HG02852 (cell line): ENCODE measurements around the gene TNS3.

Experiments
- ATAC-seq: cut with Tn5 transposase; IDR thresholded peaks from one replicate; pipeline ENCODE4 v1.9.1; 2021; ENCODE audit warnings: mild to moderate bottlenecking, moderate library complexity; ENCODE audit not compliant: unreplicated experiment

The TNS3 gene

DNA sequence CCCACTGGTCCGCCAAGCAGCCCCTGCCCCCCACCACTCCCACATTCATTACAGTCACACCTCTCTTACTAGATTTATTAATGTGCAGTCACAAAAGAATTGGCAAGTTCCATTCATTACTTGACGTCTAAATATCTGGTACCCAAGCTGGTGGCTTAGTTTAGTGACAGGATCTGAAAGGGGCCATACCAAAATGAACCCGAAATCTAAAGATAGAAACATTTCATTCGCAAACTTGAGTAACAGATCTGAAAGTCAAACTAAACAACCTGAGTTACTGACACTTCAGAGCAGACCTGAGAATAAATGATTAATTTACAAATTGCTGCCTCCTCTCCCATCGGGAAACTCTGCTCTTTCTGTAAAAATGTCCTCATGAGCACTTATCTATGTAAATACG lies 53.4 kb downstream of the TNS3 start:
- ATAC-seq = no peak

DNA sequence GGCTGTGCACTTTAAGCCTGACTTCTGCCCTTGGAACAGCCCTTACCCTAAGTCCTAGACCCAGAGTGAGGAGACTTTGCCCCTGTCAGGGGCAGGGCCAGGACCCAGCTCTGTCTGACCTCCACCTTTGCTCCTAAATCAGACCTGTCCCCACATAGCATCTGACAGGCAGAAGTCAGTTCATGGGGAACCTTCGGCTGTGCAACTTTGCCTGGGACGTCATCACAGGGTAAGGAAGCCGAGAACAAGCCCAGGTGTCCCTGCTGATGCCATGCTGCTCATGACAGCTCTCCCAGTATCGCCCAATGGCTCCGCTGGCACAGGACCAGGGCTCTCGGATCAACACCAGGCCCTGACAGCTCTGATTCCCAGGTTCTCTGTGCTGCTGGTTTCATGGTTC lies 55.4 kb downstream of the TNS3 start:
- ATAC-seq = no peak

DNA sequence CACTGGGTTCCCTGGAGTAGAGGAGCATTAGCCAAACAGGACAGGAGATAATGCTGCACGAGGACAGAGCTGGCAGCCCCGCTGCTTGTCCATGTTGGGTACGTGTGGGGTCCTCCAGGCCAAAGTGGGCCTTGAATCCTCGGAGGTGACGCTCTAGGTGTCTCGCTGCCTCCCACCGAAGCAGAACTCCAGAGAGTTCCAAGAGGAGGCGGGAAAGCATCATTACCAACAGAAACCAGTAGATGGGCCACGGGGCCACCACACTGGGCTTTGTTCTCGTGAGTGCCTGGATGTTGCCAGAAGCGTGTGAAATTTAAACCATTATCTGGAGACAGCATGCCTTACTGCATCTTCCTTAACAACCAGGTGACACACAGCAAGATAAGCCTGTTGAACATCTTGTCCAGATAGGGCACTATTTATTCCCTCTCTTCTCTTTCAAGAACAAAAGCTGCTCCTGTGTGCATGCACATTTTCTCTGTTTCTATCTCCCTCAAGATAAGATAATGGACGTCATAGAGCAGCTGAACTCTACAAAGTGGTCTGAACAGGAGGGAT lies 56.8 kb downstream of the TNS3 start:
- no peak for ATAC-seq

DNA sequence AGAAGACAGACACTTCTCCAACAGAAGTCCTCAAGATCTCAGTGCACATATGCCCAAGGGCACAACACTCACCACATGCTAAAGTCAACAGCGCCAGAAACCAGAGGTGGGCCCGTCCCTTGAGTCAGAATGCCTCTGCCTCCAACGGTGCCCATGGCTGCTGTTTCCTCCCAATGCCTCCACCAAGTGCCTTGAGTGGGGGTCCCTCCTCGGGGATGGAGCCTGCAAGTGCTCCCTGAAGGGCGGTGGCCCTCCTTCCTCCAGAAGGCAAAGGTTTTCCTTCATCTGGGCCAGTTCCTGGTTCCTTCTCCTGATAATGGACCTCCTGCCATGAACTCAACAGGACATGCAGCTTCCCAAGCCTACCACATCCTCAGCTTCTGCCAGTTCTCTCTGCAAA lies 58.5 kb downstream of the TNS3 start:
- ATAC-seq = no peak

DNA sequence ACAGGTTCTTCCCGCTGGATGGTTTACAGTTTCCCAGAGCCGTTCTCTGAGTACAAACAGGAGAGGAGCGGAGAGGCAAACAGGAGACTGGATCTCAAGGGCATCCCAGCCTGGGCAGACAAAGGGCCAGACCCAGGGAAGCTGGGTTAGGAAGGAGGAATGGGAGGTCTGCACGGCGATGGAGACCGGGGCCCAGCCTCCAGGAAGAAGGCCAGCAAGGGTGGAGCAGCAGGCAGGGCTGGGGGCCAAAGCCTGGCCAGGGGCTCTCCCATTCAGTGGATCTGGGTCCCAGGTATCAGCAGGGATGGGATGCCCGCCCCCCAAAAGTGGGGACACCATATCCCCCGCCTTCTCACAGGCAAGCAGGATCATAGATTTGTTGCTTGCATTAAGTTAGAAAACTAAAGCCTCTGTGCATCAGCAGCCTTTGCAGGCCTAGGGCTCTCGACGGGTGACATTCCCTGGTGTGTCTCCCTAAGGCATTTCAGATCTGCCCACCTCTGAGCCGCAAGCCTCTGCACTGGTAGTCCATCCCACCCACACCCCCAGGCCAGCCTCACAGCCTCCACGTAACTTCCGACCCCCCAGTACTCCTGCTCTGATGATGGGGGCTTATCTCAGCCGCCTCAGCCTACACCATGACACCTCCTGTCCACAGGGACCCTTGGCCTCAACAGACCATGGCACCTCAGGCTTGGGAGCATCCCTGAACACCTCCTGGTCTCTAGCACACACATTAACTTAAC lies 59.9 kb downstream of the TNS3 start:
- ATAC-seq = no peak

DNA sequence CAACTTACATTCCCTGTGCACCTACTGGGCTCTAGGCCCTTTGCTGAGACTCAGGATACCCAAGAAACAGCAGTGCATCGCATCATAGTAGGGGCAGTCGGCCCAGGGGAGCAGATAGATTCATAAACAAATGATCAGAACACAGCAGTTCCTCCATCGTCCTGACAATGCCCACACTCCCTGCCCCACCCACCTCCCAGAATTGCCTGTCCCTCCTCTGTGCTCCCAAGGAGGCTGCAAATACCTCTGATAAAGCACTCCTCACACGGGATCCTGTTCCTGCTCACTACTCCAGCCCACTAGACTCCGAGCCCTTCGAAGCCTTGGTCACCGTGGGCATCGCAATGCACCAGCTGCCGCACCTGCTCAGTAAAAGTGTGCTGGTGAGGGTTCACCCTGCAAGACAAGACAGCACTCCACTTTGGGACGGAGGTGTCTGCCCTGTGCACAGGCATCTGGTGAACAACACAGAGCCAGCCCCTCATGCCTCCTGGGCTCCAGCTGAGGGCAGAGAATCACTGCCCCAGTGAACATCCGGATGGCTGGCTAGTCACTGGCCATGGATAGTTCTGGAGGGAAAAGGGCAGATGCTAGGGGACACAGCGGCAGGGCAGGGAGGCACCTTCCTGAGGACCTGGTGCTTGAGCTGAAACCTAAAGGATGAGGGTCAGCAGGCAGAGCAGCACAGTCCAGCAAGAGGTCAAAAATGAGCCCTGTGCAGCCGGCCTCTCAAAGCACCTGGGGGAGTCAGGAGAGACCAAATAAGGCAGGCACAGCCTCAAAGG lies 60.7 kb downstream of the TNS3 start:
- no peak for ATAC-seq

DNA sequence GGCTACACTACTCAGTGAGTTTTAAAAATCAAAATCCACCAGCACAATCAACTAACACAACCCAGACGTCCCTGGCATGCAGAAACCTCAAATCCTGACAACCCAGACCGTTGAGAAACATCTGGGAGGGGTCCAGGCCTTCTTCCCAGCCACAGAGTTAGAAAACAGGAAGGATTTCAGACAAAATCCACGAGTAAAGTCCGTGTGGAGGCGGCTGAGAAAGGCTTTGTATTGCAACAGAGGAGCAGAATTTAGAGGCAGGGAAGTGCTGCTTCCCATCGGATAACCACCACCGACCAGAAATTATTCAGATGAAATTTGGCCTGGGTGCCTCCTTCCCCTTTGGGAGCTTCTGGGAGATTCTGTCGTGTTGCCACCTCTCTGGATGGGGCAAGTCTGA lies 61.5 kb downstream of the TNS3 start:
- ATAC-seq = no peak

DNA sequence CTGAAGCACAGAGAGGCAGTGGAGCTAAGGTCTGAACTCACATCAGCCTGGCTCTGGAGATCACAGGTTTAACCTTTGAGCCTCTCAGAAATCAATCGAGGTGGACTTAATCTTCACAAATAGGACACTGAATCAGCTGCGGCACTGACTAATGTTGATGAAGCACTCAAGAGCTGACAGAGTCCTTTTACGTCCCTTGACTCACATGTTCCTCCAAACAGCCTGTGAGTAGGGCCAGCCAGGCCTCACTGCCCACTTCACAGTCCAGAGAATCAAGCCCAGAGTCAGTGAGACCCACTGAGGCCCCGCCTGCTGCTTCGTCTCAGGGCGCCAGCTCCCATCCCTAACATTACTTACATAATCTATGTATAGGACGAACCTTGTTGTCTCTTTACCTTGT lies 63.1 kb downstream of the TNS3 start:
- no peak for ATAC-seq

DNA sequence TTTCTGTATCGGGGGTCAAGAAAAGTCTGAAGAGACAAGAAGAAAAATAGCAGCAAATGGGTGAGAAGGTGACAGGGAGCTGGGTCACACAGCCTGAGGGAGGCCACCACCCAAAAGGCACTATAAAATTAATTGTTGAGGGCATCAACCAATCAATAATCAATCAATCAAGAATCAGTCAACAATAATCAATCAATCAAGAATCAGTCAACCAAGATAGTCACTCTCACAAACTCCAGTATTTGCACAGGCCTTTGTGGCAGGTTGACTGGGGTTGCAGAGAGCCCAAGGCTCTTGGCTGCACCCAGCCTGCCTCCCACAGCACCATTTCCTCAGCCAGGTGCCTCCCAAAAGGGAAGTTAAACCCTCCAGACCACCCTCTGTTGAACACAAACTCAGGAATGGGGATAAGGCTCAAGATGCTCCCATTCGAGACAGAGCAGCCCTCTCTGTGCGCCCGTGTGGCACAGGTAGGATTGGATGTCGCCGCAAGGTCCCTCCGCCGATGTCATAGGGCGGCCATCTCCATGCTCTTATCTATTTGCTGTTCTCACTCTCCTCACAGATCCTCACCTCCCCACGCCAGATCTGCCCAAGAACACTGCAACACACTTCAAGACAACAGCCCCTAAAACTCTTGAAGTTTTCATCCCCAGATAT lies 64.0 kb downstream of the TNS3 start:
- no peak for ATAC-seq

DNA sequence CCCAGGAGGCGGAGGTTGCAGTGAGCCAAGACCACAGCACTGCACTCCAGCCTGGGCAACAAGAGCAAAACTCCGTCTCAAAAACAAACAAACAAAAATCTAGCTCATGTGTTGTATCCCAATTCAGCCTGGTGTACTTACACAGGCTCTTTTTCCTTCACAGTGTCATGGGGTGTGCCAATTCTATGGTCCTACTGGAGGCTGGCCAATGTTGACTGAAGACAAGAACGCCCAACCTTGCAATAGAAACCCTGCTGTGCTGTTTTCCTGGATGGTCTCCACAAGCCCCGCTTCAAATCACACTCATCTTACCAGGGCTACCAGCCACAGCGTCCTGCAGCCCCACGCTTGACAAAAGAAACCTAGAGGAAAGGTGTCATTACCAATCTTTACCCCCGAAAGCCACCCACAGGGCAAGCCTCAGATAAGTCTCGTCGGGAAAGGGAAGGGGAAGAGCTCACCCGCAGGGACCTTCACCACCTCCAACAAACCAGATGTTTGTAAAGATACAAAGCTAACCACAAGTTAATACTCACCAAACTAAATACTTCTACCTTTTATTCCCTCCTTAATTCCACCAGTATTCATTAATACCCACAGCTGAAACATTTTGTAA lies 64.8 kb downstream of the TNS3 start:
- no peak for ATAC-seq

DNA sequence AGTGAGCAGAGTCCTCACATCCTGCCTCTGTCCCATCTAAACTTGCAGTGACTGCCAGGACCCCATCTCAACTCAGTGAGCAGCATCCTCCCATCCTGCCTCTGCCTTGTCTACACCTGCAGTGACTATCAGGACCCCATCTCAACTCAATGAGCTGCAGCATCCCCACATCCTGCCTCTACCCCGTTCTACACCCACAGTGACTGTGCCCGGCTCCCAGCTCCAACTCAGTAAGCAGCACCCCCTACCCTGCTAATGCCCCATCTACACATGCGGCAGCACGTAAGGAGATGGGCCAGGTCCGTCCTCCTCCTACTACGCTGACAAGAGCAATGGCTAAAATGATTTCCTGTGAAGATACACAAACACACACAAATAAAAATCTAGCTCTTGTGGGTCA lies 65.5 kb downstream of the TNS3 start:
- no peak for ATAC-seq

DNA sequence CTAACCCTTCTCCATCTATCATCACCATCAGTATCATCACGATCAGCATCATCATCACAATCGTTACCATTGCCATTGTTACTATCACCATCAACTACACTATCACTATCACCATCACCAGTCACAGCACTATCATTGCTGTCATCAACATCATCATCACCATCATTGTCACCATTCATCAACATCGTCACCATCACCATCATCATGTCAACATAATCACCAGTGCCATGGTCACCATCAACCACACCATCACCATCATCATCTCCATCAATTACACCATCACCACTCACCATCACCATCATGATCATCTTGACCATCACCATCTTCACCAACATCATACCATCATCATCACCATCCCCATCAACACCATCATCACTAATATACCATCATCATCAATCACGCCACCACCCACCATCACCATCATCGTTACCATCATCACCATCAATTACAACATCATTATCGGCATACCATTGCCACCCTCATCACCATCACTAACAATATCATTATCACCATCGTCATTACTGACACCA lies 66.5 kb downstream of the TNS3 start:
- no peak for ATAC-seq

DNA sequence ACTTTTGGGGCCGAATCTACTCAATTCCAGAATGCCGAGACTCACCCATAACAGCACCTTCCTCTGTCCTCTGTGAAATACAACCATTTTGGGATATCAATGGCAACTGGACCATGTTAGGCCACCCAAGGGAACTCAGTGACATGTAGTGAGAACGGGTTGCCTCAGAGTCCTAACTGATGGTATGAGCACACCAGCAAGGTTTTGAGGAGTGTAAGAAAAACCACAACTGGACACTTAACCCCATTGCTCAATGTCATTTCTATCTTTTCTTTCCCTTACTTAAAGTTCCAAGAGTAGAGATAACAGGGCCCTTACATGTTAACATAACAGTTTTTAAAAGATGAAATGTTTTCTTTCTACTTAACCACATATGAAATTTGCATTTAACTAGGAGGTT lies 67.1 kb downstream of the TNS3 start:
- ATAC-seq = no peak

DNA sequence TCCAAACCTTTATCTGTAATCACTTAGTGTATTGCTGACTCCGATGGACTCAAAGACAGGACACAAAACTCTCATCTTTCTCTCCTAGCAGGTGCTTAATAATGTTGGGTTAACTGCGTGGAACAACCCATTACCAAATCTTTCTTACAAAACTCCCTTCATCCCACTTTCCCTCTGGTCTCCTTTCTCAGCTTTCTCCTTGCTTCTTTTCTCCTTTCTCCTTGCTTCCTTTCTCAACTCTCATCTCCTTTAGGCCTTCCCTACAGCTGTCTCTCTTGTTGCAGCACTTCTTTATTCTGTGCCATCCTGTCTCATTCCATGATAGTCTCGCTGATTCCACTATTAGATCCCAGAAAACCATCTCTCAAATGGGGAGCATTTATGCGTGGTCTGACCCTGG lies 67.5 kb downstream of the TNS3 start:
- no peak for ATAC-seq

DNA sequence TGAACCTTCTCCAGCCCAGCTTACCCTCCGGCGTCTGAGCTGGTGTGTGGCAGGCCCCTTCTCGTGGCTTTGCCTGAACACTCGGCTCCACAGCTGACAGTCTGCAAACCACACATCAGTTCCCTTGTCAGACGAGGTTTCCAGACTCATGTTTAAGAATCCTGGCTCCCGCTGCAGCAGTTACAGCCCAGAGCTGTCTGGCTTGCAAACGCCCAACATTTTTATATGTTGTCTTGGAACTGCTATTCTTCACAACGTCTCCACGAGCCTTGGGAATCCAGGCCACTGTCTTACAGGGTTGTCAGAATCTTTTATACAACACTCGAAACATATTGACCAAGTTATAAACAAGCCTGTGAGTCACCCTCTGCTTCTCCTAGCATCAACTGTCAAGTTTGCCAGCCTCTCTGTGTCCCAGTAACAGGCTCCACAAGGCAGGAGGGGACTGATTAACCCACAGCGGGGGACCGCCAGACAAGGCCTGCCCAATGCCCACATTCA lies 68.1 kb downstream of the TNS3 start:
- ATAC-seq = no peak

DNA sequence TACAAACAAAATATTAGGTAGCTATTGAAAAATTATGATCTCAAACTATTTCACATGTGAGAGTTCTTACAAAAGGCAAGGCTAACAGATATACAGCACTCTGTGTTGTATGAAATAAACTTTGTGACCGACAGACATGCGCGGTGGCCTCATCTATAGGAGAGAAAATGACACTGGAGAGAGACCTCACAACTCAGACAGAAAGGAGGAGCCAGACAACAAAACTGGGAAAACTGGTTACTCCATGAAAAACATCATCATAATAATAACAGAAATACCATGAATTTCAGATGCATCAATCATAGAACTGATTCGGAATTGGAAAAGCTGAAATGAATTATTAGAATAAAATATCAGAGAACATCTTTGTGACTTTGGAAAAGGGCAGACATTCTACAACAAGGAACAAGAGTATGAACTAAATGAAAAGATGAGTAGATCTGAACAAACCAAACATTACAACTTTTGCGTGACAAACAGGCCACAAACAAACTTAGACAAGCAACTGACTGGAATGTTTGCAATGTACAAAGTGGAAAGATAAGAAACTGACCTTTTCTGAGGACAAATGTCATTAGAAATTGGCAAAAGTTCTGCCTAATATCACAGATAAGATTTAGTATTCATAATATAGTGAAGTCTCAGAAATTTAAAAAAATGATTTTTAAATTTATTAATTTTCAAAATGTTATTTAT lies 69.3 kb downstream of the TNS3 start:
- no peak for ATAC-seq

DNA sequence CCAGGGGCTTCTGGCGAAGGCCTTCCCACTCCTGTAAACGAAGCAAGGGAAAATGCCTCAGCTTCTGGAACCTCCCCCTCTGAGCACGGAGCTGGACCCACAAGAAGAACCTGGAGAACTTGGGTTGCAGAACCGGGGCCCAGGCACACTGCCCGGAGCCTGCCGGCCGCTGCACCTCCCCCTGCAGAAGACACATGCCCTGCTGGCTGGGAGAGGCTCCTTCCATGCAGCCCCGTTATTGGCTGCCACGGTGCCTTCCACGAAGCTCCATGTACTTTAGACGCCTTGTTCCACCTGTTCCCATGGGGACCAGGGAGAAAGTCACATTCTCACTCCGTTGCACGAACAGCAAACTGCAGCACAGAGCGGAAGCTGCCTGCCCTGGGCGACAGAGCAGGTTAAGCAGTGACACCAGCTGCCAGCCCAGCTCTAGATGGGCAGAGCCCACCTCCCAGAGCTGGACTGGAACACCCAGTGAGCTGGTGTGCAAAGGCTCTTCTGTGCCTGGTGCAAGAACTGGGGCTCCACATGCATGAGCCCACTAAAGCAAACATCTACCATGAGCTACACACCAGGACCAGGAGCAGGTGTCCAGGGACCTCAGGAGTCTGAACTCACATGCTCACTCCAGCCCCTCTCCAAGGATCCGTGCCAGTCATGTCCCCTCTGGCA lies 70.1 kb downstream of the TNS3 start:
- no peak for ATAC-seq

DNA sequence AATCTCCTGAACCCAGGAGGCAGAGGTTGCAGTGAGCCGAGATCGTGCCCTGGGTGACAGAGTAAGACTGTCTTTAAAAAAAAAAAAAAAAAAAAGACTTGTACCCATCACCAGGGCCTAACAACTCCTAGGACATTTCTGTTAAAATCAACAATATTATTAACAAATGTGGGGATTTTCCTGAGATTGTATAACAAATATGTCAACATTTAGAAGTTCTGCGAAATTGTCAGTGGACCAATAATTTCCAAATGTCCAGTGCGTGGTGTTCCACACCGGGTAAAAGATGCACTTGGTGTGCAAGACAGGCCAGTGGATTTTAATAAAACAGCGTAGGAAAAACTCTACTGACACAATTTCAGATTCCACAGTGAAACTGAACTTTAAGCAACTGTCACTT lies 71.1 kb downstream of the TNS3 start:
- no peak for ATAC-seq

DNA sequence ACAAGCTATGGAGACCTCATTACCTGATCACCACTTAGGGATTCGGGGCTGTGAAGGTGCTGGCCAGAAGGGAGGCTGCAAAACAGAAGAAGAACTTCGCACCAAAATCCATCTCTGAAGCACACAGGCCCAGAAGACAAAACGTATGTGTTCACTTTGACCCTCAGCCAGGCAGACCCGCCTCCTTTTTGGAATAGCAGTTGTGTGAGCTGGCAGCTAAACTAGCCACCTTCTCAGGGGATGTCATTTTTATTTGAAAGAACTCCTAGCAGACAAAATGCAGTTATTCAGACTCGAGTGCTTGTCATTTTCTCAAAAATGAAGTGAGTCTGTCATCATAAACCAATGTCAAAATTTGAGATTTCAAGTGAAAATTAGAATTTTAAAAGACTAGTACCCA lies 71.7 kb downstream of the TNS3 start:
- no peak for ATAC-seq

DNA sequence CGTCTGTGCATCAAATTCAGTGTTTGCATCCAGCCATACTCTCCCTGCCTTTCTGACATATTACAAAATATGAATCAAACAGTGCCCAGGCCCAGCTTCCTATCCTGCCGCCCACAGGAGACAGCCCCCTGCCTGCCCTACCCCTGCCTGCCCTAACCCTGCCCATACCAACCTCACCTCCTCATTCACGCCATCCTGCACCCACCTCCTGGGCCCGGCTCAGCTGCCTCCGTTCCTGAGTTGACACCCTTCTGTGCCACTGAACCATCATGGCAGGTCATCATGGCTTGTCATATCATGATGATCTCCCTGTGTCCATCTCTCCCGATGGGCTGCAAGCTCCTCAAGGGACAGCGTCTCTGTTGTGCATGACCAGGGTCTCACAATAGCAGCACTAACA lies 72.3 kb downstream of the TNS3 start:
- ATAC-seq = no peak
